GM18951 (cell line): Measurements from ENCODE around the gene PGA4.
"Not testable (repeated sequence)": the region's sequence is repeated elsewhere in the genome, so short reads cannot be mapped to it uniquely, and the experiment has no call there.

ENCODE experiments used
- POLR2A ChIP-seq: IDR thresholded peaks from 4 replicates; pipeline ENCODE4 v1.6.1; 2011; ENCODE audit warnings: mild to moderate bottlenecking; ENCODE audit not compliant: insufficient read length, insufficient read depth; ENCODE audit errors: extremely low read depth
- in situ Hi-C: fragments of 300-500 bp; cut with MboI; formaldehyde crosslinking; loops from one replicate; pipeline ENCODE4 v1.12.0; 2022; ENCODE audit warnings: low sequenced_read_pairs, mixed read lengths, inconsistent platforms; ENCODE audit not compliant: unreplicated experiment

The PGA4 gene

DNA sequence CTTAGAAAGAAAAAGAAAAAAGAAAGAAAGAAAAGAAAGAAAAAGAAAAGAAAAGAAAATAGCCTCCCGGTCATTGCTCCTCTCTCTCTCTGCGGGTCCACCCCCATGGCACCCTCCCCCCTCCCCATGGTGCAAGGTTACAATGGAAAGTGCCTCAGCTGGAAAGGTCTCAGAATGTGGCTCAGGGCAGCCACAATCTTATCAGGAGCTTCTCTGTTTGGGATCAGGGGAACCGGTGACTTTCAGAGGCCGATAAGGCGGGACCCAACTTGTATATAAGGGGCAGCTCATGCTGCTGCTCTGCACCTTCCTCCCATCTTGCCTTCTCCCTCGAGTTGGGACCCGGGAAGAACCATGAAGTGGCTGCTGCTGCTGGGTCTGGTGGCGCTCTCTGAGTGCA is at the start of gene PGA4:
TSS of gene PGA4 (plus strand) at position 301 of the 400 bp plus-strand sequence. CDS start at position 355, 54 bp downstream.
- in situ Hi-C loops: not testable (repeated sequence)

DNA sequence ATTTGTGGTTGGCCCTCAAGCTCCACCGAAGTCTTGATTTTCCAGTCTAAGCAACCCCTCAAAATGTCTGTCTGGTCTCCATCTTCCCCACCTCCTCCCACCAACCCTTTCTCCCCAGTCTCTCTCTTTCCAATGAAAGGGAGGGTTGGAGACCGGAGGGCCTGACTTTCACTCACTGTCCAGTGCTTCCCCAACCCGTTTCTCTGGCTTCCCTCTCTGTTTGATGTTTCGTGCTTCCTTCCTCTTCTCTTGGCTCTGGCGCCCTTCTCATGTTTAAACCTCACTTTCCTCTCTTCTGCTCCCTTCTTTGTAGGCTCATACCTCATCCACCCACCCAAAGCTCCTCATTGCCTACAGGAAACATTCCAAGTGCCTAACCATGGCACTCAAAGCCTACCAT is 49.8 kb upstream of the PGA4 start:
- in situ Hi-C loops: no loop called here
- no peak for TF ChIP-seq POLR2A

DNA sequence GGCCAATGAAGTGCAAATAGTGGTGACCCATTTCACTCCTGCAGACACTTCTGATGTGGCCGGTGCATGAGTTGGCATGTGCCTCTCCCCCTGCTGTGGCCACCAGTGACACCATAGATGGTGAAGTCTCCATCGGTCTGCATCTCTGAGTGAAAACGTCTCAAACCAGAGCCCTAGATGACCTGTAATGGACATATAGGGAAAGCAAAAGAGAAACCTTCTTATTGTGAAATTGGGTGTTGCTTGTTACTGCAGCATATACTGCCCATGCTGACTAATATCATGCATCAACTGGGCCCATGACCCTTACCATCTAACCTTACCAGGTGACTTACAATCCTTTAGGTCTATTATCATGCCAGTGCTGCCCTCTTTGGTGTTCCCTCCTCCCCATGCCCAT is 49.3 kb upstream of the PGA4 start:
- in situ Hi-C loops: no loop called here
- TF ChIP-seq POLR2A: no peak

DNA sequence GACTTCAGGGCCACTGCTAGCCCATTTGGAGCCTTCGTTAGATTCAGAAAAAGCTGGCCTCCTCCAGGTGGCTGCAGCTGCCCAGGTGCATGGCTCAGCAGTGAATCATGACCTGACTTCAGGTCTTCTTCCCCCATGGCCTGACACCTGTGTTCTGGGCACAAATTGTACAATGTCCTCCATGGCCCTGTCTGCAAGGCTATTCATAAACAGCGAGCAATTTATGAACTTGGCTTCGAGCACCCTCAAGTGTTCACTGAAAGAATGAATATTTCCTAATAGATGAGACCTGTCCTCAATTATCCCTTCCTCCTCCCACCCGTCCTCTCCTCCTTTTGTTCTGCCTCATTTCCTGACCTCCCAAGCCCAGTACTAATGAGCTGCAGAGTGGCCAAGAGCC is 48.7 kb upstream of the PGA4 start:
- no peak for TF ChIP-seq POLR2A

DNA sequence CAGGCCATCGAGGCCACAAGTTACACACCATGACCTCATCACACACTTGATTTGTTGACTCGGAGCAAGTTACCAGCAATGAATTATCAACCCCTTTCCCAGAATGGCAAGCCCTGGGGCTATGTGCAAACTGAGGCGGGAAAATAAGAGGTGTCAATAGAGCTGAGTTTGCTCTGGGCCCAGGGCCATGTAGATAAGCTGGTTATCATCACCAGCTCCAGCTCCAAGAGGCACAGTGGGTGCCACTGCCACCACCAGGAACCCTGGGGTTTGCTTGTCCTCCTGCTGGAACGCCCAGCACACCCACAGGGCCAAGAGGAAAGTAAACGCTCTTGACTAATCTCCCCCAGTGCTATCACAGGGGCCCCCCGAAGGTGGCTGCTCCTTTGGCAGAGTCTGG is 47.9 kb upstream of the PGA4 start:
- TF ChIP-seq POLR2A: no peak
- in situ Hi-C loops: no loop called here

More for the DNA sequence above, 48.7 kb upstream of the PGA4 start:
- in situ Hi-C loops: no loop called here

DNA sequence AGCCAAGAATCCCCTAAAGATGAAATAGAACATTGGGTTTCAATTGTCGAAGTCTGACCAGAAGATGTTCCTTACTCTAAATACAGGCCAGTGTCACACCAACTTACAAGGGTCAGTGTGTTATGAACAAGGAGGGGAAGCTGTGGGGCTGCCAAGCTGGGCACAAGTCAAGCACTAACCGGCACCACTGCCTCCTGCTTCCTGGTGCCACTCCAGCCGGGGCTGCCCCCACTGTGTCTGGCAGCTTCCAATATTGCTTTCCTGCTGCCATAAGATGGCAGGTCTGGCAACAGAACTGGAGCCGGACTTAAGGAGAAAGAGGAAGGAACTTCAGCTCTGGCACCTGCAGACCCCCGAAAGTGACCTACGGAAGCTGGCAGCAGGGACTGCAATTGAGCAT is 47.2 kb upstream of the PGA4 start:
- no peak for TF ChIP-seq POLR2A
- in situ Hi-C loops: no loop called here

DNA sequence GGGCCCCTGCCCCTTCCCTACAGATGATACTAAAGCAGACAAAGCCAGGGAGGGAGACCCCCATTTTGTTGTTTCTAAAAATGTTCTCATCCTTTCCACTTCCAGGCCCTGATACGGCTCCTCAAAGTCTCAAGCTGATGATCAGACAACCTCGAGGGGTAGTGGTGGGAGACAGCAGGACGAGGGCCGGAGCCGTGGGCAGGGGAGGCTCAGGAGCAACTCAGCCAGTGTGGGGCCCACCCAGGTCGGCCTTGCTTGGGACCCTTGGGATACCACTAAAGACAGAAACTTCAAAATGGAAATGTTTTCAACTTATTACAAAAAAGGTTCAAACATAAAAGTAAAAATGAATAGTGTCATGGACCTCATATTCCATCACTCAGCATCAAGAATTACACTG is 45.7 kb upstream of the PGA4 start:
- TF ChIP-seq POLR2A: no peak
- in situ Hi-C loops: no loop called here

DNA sequence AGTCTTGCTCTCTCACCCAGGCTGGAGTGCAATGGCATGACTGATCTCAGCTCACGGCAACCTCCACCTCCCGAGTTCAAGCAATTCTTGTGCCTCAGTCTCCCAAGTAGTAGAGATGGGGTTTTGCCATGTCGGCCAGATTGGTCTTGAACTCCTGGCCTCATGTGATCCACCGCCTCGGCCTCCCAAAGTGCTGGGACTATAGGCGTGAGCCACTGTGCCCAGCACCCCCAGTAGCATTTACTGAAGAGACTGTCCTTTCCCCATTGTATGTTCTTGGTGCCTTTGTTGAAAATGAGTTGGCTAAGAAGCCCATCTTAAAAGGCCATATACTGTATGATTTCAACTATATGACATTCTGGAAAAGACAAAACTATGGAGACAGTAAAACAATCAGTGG is 41.9 kb upstream of the PGA4 start:
- in situ Hi-C loops: loop anchor here (10.0 kb wide), 1 partner anchor 345 kb away; no protein-coding TSS in a partner anchor

DNA sequence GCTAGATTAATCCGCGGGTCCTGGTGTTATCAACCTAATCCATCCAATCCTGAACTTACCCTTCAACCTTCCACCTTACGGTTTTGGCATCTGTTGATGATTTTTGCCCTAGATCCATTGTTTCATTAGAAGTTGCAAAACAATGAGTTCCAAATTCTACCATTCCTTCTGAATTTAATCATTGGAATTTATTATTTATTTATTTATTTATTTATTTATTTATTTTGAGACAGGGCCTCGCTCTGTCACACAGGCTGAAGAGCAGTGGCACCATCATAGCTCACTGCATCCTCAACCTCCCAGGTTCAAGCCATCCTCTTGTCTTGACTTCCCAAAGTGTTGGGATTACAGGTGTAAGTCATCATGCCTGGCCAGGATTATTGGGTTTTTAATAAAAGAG is 40.7 kb upstream of the PGA4 start:
- no peak for TF ChIP-seq POLR2A
- in situ Hi-C loops: loop anchor here (10.0 kb wide), 1 partner anchor 347 kb away; no protein-coding TSS in a partner anchor

DNA sequence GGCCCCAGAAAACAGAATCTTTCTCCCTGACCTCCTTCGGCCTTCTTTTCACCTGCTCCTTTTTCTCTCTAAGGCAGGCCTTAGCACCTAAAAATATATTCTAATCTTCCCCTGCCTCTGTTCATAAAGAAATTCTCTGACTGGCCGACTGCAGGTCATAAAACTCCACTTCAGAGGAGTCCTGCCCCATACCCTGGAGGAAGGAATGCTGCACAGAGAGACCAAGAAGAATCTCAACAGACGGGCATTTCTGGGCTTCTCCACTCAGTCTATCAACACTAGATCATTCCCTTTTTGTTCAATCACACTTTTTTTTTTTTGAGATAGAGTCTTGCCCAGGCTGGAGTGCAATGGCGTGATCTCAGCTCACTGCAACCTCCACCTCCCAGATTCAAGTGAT is 38.5 kb upstream of the PGA4 start:
- in situ Hi-C loops: loop anchor here (10.0 kb wide), 1 partner anchor 349 kb away; no protein-coding TSS in a partner anchor
- no peak for TF ChIP-seq POLR2A

DNA sequence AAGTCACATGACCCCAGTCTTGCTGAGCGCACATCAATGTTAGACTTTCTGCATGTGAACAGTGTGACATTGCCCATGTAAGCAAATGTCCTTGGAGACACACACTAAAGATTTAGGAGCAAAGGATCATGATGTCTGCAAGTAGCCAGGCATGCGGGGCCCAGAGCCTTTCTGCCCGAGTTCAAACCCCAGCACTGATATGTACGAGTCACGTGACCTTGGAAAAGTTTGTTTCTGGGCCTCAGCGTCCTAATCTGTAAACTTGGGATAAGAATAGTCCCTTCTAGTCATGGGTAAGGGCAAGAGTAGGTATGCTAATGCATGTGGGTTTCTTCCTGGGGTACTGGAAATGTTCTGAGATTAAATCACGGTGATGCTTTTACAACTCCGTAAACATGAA is 35.6 kb upstream of the PGA4 start:
- in situ Hi-C loops: loop anchor here (10.0 kb wide), 1 partner anchor 352 kb away; no protein-coding TSS in a partner anchor
- TF ChIP-seq POLR2A: no peak

DNA sequence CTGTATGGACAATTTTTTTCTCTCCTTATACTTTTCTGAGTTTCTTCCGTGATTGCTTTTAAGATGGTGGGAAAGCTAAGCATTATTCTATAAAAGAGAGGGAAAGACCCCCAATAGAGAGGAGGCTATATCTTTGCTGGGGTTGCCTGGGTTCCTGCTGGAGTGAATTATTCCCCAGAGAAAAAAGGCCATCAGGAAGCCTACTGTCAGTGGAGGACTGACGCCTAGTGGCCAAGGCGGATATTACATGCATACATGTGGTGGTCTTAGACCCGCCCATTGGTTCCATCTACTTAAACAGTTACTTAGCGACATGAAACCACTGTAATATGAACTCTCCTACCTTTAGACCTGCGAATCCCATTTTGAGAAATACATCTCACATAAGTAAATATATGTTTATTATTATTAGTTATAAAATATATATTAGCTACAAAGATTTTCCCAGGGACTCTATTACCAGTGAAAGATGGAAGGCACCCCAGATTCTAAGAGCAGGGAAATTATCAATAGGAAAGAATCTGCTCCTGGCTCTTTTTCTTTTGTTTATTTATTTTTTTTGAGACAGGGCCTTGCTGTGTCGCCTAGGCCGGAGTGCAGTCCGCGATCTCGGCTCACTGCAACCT is 34.5 kb upstream of the PGA4 start:
- in situ Hi-C loops: loop anchor here (10.0 kb wide), 1 partner anchor 353 kb away; no protein-coding TSS in a partner anchor
- TF ChIP-seq POLR2A: no peak

DNA sequence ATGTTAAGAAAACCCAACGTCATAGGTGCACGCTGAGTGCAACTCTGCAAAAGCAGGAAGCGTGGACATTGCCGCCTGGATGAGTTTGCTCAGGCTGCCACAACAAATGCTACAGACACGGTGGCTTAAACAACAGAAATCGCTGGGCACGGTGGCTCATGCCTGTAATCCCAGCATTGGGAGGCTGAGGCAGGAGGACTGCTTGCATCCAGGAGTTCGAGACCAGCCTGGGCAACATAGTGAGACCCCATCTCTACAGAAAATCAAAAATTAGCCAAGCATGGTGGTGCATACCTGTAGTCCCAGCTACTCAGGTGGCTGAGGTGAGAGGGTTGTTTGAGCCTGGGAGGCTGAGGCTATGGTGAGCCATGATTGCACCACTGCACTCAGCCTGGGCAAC is 32.2 kb upstream of the PGA4 start:
- in situ Hi-C loops: loop anchor here (10.0 kb wide), 1 partner anchor 355 kb away; no protein-coding TSS in a partner anchor
- no peak for TF ChIP-seq POLR2A

DNA sequence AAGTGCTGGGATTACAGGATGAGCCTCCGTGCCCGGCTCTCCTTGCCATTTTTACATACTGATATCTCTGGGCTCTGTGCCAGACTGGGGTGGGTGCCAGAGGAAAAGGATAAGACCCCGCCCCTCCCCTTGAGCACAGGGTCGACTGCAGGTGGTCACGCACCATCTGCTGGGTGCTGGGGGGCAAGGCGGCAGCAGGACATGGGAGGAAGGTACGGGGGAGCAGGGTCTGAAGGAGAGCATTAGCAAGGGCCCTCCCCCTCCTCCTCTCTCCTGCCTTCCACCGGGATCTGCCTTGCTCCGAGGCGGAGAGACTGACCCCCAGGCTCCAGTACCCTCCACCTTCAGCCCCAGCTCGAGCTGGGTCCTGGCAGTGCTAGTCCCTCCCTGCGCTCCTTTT is 28.6 kb upstream of the PGA4 start:
- in situ Hi-C loops: no loop called here
- TF ChIP-seq POLR2A: no peak
